Stimulated activated CD8-positive, alpha-beta memory T cell treated with anti-CD3 and anti-CD28 coated beads, Interleukin-12 subunit alpha, Interleukin-12 subunit beta, amount 100 ng/mL, for 24 hours (primary cell): ENCODE data around the gene SEMA3G.

ENCODE experiments used
- DNase-seq: peaks from one replicate; pipeline ENCODE4 v3.0.0-alpha.2; 2020; ENCODE audit errors: extremely low read depth

SEMA3G gene

DNA sequence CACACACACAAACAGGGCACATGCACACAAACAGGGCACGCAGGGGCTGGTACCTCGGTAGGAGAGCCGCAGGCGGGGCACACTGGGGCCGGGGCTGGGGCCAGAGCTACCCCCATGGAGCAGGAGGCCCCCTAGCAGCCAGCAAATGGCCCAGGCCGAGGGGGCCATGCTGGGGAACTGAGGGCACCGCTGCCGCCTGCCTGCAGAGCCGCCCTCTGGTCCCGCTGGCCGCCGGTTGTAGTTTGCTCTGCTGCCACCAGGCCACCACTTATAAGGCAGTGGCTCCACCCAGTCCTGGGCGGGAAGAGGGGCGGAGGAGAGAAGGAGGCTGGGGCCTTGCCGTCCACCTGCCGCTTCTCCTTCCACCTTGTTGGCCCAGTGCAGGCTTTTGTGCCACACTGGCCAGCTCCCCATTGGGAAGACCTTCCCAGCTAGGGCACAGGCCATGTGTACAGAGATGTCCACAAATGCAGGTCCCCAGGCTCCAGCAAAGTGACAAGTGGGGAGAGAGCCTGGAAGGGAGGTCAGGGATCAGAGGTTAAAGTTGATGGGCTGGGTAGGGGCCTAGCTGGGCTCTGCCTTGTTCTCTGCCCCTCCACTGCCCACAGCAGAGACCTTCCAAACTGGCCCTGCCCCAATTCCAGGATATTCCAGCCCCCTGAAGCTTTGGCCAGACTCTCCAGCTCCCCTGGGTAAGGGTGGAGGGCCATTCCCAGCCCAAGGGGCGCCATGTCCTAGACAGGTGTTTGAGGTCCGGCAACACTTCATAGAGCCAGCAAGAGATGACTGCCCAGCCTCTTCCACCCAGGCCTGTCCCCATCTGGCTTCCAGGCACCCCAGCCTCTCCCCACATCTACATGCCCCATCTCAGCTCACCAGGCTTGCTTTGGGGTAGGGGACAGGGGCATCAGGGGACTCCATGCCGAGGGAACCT is at the start of gene SEMA3G:
Gene SEMA3G, minus strand, starts transcription at position 244 of the 934 bp plus-strand sequence. Its CDS starts 76 bp downstream, at position 168.
- peak; percentile 35 for DNase-seq

DNA sequence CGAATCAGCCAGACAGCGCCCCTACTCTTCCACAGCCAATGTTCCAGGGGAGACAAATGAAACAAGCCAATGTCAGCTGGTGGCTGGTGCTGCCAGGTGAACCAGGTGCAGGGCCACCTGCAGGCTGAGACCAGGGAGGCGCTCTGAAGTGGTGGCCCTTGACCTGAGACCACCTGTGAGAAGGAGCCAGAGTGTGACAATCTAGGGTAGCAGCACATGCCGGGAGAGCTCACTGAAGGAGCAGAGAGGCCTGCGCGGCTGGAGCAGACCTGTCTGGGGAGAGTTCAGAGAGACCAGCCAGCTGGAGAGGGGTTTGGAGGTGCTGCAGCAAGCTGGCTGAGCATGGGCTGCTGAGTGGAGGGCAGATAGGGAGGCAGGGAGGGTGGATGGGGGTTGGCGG is 49.5 kb upstream of the SEMA3G start:
- no peak for DNase-seq

DNA sequence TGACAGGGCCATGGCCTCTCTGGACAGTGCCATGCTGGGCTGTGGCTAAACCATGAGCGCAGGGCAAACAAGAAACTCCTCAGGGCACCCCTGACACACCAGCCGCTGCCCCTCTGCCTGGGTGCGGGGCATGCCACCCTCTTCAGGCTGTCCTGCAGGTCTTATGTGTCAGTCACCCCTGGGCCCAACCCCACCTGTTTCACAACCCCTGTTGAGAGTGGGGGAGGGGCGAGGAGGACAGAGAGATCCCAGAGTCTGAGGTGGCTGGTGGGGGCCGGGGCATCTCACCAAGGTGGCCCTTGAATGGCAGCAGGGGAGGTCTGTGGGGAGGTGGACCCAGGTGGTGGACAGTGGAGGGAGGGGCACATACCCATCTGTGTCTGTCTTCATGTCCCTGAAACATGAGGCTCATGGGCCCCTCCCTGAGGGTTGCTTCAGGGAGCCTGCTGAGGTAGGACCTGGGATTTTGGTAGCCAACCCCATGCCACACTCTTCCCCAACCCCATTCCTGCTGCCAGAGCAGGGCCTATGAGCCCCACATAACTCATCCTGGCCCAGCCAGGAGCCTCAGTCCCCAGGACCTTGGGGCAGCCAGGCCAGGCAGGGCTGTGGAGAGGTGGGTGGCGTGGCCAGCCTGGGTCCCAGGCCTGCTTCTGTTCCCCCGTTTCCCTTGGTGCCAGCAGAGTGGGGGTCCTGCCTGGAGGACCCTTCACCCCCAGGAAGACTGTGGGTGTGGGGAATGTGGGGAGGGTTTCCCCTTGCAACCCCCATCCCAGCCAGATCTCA is 48.5 kb upstream of the SEMA3G start:
- DNase-seq = no peak

DNA sequence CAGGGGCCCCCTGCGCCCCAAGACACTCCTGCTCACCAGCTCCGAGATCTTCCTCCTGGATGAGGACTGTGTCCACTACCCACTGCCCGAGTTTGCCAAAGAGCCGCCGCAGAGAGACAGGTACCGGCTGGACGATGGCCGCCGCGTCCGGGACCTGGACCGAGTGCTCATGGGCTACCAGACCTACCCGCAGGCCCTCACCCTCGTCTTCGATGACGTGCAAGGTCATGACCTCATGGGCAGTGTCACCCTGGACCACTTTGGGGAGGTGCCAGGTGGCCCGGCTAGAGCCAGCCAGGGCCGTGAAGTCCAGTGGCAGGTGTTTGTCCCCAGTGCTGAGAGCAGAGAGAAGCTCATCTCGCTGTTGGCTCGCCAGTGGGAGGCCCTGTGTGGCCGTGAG is 47.2 kb upstream of the SEMA3G start:
- no peak for DNase-seq

DNA sequence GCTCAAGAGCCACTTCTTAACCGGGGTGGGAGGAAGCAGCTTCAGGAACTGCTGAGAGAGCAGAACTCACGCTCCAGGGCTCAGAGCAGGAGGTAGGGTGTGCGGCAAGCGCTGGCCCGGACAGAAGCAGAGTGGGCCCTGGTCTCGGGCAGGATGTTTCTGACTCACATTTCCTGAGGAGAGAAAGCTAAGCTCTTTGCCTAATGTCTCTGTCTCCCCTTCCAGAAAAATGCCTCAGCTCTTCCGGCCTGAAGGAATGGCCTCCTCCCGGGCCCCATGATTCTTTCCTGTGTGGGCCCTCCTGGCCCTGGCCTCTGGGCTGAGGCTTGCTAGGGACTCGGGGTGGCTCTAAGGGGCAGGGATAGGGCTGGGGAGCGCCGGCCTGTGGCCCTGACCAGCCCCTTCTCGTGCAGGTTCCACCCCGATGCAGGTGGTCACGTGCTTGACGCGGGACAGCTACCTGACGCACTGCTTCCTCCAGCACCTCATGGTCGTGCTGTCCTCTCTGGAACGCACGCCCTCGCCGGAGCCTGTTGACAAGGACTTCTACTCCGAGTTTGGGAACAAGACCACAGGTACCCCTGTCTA is 46.1 kb upstream of the SEMA3G start:
- no peak for DNase-seq

DNA sequence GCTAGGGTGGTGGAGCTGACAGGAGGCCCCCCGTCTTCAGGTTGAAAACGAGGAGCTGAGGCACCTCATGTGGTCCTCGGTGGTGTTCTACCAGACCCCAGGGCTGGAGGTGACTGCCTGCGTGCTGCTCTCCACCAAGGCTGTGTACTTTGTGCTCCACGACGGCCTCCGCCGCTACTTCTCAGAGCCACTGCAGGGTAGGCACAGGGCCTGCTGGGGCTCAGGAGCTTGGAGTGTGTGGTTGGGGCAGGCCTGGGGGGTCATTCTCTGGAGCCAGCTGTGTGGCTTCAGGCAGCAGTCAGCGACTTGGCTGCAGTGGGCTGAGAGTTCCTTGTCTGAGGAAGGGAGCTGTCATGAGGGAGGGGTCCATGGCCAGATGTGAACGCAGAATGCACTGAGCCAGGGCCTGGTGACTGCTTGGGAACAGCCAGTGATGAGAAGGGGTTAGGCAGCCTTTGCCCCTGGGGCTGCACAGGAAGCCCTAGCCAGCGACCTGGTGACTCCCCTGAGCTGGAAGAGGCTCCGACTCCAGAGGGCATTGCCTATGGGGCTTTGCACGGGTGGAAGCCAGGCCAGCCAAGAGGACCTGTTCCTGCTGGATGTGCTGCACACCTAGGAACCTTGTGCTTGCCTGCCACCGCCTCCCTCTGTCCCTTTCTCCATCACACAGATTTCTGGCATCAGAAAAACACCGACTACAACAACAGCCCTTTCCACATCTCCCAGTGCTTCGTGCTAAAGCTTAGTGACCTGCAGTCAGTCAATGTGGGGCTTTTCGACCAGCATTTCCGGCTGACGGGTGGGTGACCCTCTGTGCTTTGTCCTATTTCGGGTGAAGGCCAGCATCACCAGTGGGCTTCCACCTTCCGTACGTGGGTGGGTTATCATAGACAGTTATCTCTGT is 45.4 kb upstream of the SEMA3G start:
- no peak for DNase-seq

DNA sequence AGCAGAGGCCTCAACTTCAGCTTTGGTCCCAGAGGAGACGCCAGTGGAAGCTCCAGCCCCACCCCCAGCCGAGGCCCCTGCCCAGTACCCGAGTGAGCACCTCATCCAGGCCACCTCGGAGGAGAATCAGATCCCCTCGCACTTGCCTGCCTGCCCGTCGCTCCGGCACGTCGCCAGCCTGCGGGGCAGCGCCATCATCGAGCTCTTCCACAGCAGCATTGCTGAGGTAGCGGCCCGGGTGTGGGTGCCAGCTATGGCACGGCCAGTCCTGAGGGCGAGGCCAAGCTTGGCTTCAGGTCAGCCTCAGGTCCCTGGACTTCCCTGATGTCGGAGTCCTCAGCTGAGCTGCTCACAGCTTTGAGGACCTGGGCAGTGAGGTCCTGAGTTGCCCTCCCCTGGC is 44.5 kb upstream of the SEMA3G start:
- no peak for DNase-seq

DNA sequence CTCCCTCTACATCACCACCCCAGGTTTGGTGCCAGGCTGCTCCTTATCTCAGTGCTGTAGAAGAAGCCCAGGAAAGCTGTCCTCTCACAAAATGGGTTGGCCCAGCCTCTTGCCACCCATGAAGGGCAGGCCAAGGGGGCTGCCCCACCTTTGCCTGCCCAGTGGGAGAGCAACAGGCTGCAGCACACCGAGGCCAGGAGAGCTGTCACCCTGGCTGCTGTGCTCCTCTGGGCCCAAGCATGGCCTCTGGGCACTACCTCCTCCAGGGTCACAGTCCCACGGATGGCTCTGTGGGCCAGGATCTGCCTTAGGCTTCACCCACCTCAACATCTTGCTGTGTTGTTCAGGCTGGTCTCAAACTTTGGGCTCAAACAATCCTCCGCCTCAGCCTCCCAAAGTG is 43.8 kb upstream of the SEMA3G start:
- no peak for DNase-seq

DNA sequence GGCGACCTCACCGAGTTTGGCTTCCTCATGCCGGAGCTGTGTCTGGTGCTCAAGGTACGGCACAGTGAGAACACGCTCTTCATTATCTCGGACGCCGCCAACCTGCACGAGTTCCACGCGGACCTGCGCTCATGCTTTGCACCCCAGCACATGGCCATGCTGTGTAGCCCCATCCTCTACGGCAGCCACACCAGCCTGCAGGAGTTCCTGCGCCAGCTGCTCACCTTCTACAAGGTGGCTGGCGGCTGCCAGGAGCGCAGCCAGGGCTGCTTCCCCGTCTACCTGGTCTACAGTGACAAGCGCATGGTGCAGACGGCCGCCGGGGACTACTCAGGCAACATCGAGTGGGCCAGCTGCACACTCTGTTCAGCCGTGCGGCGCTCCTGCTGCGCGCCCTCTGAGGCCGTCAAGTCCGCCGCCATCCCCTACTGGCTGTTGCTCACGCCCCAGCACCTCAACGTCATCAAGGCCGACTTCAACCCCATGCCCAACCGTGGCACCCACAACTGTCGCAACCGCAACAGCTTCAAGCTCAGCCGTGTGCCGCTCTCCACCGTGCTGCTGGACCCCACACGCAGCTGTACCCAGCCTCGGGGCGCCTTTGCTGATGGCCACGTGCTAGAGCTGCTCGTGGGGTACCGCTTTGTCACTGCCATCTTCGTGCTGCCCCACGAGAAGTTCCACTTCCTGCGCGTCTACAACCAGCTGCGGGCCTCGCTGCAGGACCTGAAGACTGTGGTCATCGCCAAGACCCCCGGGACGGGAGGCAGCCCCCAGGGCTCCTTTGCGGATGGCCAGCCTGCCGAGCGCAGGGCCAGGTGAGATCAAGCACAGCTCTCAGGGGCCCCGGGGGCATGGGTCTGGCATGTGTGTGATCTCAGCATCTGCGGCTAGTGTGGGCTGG is 43.1 kb upstream of the SEMA3G start:
- no peak for DNase-seq

DNA sequence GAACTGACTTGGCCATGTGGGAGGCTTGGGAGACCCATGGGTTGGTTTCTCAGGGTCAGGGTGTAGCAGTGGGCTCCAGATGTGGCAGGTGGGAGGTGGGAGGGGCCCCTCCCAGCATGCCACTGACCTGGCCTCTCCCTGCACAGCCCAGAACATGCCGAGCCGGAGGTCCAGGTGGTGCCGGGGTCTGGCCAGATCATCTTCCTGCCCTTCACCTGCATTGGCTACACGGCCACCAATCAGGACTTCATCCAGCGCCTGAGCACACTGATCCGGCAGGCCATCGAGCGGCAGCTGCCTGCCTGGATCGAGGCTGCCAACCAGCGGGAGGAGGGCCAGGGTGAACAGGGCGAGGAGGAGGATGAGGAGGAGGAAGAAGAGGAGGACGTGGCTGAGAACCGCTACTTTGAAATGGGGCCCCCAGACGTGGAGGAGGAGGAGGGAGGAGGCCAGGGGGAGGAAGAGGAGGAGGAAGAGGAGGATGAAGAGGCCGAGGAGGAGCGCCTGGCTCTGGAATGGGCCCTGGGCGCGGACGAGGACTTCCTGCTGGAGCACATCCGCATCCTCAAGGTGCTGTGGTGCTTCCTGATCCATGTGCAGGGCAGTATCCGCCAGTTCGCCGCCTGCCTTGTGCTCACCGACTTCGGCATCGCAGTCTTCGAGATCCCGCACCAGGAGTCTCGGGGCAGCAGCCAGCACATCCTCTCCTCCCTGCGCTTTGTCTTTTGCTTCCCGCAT is 42.3 kb upstream of the SEMA3G start:
- DNase-seq = no peak

DNA sequence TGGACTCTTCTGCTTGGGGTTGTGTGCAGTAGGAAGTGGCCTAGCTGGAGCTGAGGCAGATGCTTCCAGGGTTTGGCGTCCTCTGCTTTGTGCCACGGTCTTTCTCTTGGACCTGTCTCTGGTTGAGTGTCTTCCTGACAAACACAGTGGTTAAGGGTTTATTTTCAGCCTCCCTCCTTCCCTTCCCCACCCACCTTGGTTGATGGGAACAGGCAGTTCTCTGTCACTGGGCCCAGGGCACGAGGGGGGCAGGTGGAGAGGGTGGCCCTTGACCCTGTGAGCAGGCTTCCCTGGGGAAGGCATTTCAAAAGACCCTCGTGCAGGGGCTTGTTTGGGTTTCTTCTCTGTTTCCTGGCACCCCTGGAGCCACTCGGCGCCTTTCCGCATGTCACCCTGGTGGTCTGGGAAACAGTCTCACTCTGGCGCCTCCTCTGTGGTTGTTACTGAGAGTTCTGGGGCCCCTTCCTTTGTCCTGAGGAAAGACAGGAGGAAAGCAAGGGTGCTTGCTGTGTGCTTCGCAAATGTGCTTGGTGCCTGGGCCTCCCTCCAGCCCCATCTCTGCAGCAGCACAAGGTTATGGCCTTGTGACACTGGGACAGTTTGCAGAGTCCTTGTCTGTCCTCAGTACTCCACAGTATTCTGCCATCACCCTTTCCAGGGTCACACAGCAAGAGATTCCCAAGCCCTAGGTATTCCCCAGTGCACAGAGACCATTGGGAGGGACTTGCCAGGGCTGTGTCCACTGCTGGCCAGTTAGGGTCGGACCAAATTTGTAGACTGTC is 40.0 kb upstream of the SEMA3G start:
- no peak for DNase-seq

DNA sequence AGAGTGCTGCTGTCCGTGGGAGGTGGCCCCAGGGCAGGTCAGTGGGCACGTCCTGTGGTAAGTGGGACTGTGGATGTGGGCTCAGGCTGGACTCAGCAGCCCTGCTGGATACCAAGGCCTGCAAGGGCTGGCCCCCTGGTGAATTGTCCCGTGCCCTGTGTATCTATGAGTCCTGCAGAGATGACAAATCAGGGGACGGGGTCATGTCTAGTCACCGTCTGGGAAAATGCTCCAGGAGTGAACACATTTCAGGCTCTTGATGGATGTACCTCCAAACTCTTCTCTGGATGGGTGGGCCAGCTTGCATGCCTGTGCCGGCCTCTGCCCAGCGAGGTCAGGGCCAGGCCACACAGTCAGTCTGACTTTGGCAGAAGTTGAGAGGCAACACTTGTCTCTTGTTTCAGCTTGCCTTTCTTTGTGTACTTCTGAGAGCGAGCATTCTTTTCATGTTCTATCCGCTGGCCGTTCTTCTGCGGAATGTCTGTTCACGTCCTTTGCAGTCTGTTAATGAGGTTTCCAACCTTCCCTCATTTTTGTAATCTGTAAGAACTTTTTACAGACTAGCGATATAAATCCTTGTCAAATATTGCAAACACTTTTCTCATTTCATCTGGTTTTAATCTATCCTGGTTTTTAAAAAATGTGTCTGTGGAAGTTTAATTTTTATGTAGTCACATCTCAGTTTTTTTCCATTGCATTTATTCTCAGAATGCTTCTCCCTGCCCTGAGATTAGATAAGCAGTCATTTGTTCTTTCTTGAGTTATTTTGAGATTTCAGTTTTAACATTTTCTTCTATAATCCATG is 38.9 kb upstream of the SEMA3G start:
- no peak for DNase-seq

DNA sequence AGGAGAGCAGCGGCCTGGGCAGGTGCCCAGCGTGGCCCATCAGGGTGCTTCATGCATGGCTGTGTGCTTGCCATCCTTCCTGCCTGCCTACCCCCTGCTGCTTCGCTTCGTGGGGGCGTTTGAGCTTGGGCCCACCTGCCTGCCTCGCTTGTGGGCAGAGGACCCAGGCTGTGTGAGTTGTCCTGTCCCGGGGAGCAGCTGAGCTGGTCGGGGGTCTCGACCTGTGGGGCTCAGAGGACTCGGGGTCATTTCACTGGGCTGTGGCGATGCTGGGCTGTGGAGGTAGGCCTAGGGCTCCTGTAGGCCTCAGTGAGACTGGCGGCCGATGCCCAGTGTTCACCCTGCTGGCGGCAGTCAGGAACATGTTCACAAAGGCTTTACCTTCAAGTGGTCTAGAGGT is 38.2 kb upstream of the SEMA3G start:
- no peak for DNase-seq

DNA sequence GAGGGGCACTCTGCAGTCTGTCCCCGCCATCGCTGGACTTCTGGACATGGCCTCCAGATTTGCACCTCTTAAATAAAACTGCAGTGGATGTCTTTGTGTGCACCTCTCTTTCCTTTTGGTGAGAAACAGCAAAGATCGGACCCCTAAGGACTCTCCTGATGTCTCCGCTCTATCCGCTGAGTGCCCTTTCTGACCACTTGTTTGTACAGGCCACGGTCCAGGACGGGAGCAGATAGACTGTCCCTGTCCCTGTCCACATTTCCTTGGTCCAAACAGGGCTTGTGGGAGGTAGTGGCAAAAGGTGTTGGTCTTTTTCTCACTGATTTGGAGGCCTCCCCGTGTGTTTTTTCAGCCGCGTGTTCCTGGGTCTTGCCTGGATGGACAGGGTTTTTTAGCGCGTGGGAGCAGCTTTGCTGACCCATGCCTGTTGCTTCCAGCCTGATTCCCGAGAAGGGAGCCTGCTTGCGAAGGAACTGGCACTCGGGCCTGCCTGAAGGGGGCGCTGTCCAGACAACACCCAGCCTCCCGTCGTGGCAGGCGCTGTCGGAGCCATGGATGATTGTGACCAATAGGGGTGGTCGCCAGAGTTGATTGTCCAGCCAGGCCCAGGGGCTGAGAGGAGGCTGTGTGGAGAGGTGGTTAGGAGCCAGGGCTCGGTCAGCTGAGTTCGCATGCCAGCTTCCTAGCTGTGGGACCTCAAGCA is 37.1 kb upstream of the SEMA3G start:
- DNase-seq = no peak

DNA sequence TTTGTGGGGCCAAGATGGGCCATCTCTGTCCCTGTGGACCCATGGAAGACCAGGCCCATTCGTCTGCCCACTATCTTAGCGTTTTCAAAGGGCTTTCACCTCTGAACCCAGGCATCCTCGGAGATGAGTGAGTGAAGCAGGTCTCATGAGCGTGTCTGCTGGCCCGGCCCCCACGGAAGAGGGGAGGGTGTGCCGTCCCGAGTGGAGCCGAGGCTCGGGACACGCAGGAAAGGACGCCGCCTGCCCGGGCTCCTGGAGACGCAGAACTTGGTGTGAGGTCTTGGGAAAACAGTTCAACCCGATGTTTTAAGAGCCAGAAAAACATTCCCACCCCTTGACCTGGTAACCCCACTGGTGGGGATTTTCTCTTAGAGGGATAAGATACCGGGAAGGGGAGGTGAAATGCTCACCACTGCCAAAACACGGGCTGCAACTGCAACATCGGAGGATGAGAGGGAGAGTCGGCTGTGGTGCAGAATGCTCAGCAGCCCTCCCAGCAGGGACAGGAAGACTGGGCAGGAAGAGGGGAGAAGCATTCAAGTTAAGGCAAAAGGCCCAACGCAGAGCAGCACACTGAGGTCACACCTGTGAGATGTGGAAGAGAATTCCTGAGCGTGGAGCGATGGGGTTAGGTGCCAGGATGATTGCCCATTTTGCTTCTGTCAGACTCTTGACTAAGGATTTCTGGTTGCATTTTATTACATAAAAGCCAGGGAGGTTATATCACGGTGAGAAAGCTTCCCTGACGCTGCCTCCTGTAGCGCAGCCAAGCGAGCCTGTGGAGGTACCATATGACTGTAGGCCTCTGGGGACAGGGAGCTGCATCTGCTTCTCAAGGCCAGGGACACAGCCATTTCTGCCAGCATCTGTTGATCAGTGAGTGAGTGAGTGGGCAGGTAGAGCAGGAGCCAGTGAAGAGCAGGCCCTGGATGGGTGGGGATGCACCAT is 36.1 kb upstream of the SEMA3G start:
- no peak for DNase-seq

DNA sequence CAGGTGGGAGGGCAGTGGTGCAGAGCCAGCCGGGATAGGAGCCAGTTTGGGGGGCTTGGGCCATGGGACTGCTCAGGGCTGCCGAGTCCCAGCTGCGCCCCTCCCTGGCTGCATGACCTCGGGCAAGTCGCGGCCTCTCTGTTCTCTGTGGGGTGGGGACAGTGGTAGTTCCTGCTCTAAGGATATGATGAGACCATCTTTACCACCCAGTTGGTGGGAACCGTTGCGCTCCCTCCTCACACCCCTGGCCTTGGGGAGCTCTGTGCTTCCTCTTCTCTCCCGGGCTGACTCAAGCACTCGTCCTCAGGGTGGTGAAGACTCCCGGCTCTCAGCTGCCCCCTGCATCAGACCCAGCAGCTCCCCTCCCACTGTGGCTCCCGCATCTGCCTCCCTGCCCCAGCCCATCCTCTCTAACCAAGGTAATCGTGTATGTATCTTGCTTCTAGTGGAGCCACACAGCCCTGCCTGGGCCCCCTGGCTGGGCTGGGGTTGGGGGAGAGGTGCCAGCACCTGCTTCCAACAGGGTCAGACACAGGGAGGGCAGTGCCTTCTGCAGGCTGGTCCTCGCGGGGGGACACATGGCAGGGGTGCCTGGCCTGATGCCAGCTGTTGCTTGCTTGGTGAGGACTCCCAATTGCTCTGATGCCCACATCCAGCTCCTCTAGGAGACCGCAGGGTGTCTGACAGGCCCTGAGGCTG is 35.1 kb upstream of the SEMA3G start:
- DNase-seq = no peak
